ENCODE data around the gene RAB5B. TPM values are rescaled to one million over a fixed set of nuclear protein-coding genes. Genes with fewer than 3 reads are reported as not detected.
"Not testable (repeated sequence)": the region's sequence is repeated elsewhere in the genome, so short reads cannot be mapped to it uniquely, and the experiment has no call there.

RAB5B gene
- total RNA-seq, 1 experiment from 2014 or later = 44.5 TPM

DNA sequence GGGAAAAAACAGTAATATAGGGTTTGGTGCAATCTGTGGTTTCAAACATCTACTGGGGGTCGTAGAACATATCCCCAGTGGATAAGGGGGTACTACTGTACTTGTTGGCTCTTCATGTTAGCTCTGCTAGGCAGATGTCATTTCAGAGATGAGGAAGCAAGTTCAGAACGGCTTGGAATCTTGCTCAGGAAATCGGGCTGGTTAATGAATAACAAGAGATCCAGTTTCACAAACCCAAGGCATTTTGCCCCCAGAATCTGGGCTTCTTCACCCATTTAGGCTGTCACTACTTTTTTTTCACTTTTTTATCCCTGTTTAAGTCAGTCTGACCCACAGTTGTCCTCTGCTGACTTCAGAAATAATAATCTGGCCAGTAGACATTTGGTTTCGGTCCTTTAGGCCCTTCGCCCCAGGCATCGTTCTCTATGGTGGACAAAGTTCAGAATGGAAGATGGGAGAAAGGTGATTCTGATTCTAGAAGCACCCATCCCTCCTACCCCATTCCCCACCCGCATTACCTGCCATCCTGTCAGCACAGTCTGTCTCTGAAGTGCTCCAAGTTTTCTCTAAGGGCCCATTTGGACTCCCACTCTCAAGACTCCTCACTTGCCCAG is 27.7 kb downstream of the RAB5B start:
- BruUV-seq (replicated peaks) = no TSS peak

DNA sequence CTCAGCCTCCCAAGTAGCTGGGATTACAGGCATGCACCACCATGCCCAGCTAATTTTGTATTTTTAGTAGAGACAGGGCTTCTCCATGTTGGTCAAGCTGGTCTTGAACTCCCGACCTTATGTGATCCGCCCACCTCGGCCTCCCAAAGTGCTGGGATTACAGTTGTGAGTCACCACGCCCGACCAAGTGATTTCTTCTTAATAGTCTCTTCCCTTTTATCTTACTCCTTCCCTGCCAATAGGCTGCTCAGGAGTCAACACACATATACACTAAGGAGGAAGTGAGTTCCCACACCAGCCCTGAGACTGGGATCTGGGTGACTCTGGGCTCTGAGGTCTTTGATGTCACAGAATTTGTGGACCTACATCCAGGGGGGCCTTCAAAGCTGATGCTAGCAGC is 29.5 kb downstream of the RAB5B start:
- H3K4me3 ChIP-seq (replicated peaks in 1 of 2; ENCODE audit: low read depth in 1 of 2, low read length in 2 of 2); H3K4me2 ChIP-seq (ENCODE audit: low read length); H3K27me3 ChIP-seq (ENCODE audit: insufficient read depth, low read length); H3K9me2 ChIP-seq (ENCODE audit: insufficient read depth); ATAC-seq; H4K20me1 ChIP-seq (ENCODE audit: insufficient read depth); H3K9ac ChIP-seq (ENCODE audit: low read length); RAD21 ChIA-PET (ENCODE audit: low non-redundant PET in 1 of 2, low total read pairs in 2 of 2, uncharacterized antibody in 2 of 2, unreplicated experiment in 2 of 2); DNase-seq (ENCODE audit: low read depth, low spot score); H3K79me2 ChIP-seq (ENCODE audit: insufficient read depth, low read length); BruUV-seq (replicated peaks); CTCF ChIA-PET; H3K27ac ChIP-seq (ENCODE audit: low read depth, low read length); H2AFZ ChIP-seq (ENCODE audit: low read depth, low read length, poor library complexity, severe bottlenecking); intact Hi-C loops (cut with micrococcal nuclease); H3K9me3 ChIP-seq (ENCODE audit: control insufficient read depth in 1 of 2, insufficient read depth in 1 of 2, low read depth in 1 of 2, low read length in 2 of 2): not testable (repeated sequence)
- Histone ChIP-seq H3K4me1 (ENCODE audit: control insufficient read depth in 1 of 2, insufficient read depth in 2 of 2, low read length in 2 of 2) (peaks cover 10 to 21% of the 10 kb centered on the region in 2 experiments), H3K36me3 (ENCODE audit: control insufficient read depth in 1 of 2, insufficient read depth in 2 of 2, low read length in 2 of 2) (peaks cover 2 to 14% of the 10 kb centered on the region in 2 experiments; a peak in 1 of 4 replicates)
- POLR2A ChIA-PET = interaction anchor here (0.7 kb wide), 1 partner anchor 115 kb away, joined by 3 read pairs; the partner anchor contains the start of gene ZC3H10

More for the DNA sequence above, 27.7 kb downstream of the RAB5B start:
- POLR2A ChIA-PET = no interaction called here
- H3K27ac ChIP-seq (ENCODE audit: low read depth, low read length) = no peak overlapping the region
- CTCF ChIA-PET = no interaction called here
- intact Hi-C loops (cut with micrococcal nuclease) = no loop called here
- no peak overlapping the region for H3K9ac ChIP-seq (ENCODE audit: low read length)
- H3K79me2 ChIP-seq (ENCODE audit: insufficient read depth, low read length) = no peaks in the 10 kb centered on the region
- no peak overlapping the region for H3K4me2 ChIP-seq (ENCODE audit: low read length)
- H3K9me3 ChIP-seq (ENCODE audit: control insufficient read depth in 1 of 2, insufficient read depth in 1 of 2, low read depth in 1 of 2, low read length in 2 of 2) = no peaks in the 10 kb centered on the region
- RAD21 ChIA-PET (ENCODE audit: low non-redundant PET in 1 of 2, low total read pairs in 2 of 2, uncharacterized antibody in 2 of 2, unreplicated experiment in 2 of 2) = no interaction called here
- TF ChIP-seq YY1 (IDR thresholded peaks at IDR 0.05; ENCODE audit: extremely low read depth, insufficient replicate concordance, low read depth, low read length) = no peak
- TF ChIP-seq POLR2A (IDR thresholded peaks at IDR 0.05; ENCODE audit: borderline replicate concordance, extremely low read depth, insufficient read depth, insufficient read length) = no peak
- no peak for TF ChIP-seq FOSL1 (IDR thresholded peaks at IDR 0.05; ENCODE audit: low read depth)
- no peak for TF ChIP-seq CBX3 (IDR thresholded peaks at IDR 0.05; ENCODE audit: low read depth)
- TF ChIP-seq SIN3A (IDR thresholded peaks at IDR 0.05; ENCODE audit: low read depth) = no peak
- TF ChIP-seq ZFX (IDR thresholded peaks at IDR 0.05) = no peak
- no peak for TF ChIP-seq ELF1 (IDR thresholded peaks at IDR 0.05; ENCODE audit: borderline replicate concordance, low read depth)
- TF ChIP-seq TCF7L2 (IDR thresholded peaks at IDR 0.05; ENCODE audit: borderline replicate concordance, extremely low read depth, insufficient read depth, insufficient read length) = no peak
- TF ChIP-seq EZH2phosphoT487 (IDR thresholded peaks at IDR 0.05; ENCODE audit: borderline replicate concordance) = no peak
- no peak for TF ChIP-seq ZNF274 (IDR thresholded peaks at IDR 0.05; ENCODE audit: low read depth, low read length)
- TF ChIP-seq, protein P1, sequence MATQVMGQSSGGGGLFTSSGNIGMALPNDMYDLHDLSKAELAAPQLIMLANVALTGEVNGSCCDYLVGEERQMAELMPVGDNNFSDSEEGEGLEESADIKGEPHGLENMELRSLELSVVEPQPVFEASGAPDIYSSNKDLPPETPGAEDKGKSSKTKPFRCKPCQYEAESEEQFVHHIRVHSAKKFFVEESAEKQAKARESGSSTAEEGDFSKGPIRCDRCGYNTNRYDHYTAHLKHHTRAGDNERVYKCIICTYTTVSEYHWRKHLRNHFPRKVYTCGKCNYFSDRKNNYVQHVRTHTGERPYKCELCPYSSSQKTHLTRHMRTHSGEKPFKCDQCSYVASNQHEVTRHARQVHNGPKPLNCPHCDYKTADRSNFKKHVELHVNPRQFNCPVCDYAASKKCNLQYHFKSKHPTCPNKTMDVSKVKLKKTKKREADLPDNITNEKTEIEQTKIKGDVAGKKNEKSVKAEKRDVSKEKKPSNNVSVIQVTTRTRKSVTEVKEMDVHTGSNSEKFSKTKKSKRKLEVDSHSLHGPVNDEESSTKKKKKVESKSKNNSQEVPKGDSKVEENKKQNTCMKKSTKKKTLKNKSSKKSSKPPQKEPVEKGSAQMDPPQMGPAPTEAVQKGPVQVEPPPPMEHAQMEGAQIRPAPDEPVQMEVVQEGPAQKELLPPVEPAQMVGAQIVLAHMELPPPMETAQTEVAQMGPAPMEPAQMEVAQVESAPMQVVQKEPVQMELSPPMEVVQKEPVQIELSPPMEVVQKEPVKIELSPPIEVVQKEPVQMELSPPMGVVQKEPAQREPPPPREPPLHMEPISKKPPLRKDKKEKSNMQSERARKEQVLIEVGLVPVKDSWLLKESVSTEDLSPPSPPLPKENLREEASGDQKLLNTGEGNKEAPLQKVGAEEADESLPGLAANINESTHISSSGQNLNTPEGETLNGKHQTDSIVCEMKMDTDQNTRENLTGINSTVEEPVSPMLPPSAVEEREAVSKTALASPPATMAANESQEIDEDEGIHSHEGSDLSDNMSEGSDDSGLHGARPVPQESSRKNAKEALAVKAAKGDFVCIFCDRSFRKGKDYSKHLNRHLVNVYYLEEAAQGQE (IDR thresholded peaks at IDR 0.05; ENCODE audit: low read depth) = no peak
- no peak for TF ChIP-seq SP1 (IDR thresholded peaks at IDR 0.05; ENCODE audit: low read depth)
- TF ChIP-seq POLR2AphosphoS5 (IDR thresholded peaks at IDR 0.05; ENCODE audit: low read depth, low read length) = no peak
- TF ChIP-seq EGR1 (IDR thresholded peaks at IDR 0.05; ENCODE audit: low read depth) = no peak
- TF ChIP-seq SRF (IDR thresholded peaks at IDR 0.05; ENCODE audit: low read depth) = no peak
- TF ChIP-seq RAD21 (IDR thresholded peaks at IDR 0.05; ENCODE audit: low read depth) = no peak
- TF ChIP-seq, protein P2, sequence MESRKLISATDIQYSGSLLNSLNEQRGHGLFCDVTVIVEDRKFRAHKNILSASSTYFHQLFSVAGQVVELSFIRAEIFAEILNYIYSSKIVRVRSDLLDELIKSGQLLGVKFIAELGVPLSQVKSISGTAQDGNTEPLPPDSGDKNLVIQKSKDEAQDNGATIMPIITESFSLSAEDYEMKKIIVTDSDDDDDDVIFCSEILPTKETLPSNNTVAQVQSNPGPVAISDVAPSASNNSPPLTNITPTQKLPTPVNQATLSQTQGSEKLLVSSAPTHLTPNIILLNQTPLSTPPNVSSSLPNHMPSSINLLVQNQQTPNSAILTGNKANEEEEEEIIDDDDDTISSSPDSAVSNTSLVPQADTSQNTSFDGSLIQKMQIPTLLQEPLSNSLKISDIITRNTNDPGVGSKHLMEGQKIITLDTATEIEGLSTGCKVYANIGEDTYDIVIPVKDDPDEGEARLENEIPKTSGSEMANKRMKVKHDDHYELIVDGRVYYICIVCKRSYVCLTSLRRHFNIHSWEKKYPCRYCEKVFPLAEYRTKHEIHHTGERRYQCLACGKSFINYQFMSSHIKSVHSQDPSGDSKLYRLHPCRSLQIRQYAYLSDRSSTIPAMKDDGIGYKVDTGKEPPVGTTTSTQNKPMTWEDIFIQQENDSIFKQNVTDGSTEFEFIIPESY (IDR thresholded peaks at IDR 0.05; ENCODE audit: extremely low read depth, insufficient replicate concordance, low read length) = no peak
- TF ChIP-seq, protein P3, sequence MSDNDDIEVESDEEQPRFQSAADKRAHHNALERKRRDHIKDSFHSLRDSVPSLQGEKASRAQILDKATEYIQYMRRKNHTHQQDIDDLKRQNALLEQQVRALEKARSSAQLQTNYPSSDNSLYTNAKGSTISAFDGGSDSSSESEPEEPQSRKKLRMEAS (IDR thresholded peaks at IDR 0.05) = no peak
- no peak for TF ChIP-seq CEBPB (IDR thresholded peaks at IDR 0.05; ENCODE audit: low read depth)
- H4K20me1 ChIP-seq (ENCODE audit: insufficient read depth) = no peaks in the 10 kb centered on the region
- H3K4me1 ChIP-seq (ENCODE audit: control insufficient read depth in 1 of 2, insufficient read depth in 2 of 2, low read length in 2 of 2) = peaks cover 10 to 19% of the 10 kb centered on the region in 2 experiments; a peak in 3 of 4 replicates
- DNase-seq (ENCODE audit: low read depth, low spot score) (no peak), ATAC-seq (no peak)
- no peak overlapping the region for H3K4me3 ChIP-seq (replicated peaks in 1 of 2; ENCODE audit: low read depth in 1 of 2, low read length in 2 of 2)
- H3K27me3 ChIP-seq (ENCODE audit: insufficient read depth, low read length) = no peaks in the 10 kb centered on the region
- H3K36me3 ChIP-seq (ENCODE audit: control insufficient read depth in 1 of 2, insufficient read depth in 2 of 2, low read length in 2 of 2) = peaks cover 2 to 14% of the 10 kb centered on the region in 2 experiments; a peak in 1 of 4 replicates
- no peak overlapping the region for H2AFZ ChIP-seq (ENCODE audit: low read depth, low read length, poor library complexity, severe bottlenecking)
- H3K9me2 ChIP-seq (ENCODE audit: insufficient read depth) = no peaks in the 10 kb centered on the region
